HG03280 (cell line): ENCODE measurements around the gene UST.

ENCODE experiments used
- ATAC-seq: cut with Tn5 transposase; IDR thresholded peaks from one replicate; pipeline ENCODE4 v1.9.1; 2021; ENCODE audit warnings: mild to moderate bottlenecking, moderate library complexity; ENCODE audit not compliant: unreplicated experiment

The UST gene

DNA sequence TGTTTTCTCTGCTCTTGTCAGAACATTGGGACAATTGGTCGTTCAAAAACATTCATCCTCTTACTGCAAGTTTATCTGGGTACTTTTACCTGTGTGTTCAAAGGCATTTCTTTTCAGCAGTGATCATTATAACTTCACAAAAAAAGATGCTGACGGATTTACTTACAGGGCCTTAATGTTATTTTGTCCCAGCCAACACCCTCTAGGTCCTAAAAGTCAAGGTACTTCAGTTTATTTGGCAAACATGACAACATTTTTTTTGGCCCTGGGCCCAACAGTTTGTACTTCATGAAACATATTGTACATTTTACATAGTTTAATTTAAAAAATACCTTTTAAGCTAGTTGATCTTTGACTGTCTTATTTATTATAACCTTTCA lies 329.5 kb downstream of the UST start:
- ATAC-seq = no peak

DNA sequence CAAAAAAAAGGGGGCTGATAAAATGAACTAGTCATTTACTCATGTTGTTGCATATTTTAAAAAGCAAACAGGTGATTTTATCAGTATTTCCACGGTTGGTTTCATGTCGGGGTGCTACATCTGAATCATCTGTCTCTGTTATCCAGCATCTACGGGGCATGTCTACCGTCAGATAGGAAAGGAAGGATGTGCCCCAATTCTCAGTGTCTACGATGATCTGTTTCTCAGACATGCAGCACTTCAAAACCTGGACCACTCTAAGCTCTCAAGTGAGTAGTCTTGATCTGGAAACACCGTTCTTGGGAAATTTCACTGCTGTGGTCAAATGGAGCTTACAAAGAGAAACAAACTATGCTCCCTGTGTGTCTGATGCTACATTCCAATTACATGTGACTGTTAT lies 330.4 kb downstream of the UST start:
- ATAC-seq = no peak

DNA sequence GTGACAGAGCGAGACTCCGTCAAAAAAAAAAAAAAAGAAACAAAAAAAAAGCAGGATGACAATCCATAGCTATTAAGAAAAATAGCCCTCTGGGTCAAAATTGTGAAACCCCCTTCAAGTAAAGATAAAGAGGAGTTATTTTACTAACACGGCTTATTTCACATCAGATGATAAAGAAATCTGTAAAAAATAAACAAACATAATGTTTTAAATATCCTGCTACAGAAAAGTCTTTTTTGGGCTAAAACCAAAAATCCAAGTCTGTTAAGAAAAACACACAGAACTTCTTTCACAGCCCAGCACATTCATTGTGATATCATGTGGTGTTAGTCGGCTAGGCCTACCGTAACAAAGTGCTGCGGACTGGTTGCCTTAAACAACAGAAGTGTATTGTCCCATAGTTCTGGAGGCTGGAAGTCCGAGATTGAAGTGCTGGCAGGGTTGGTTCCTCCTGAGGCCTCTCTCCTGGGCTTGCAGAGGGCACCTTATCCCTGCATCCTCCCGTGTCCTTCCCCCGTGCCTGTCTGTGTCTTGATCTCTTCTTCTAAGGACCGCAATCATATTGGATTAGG lies 331.5 kb downstream of the UST start:
- no peak for ATAC-seq

DNA sequence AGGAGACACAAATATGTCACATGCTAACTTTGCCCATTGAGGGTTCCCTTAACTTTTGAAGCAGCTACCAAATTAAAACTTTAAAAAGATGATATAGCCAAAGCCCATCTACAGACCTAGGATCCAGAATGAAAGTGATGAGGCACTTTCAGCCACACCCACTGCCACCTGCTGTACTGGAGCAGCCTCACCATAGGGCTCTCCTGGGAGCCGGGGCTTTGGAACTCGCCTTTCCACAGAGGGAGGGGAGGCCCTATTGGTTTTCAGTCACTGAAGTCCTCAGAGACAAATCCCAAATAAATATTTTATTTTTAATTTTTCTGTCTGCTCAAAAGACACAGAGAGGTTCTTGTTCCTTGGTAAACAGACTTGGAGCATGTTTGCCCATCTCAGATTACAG lies 332.6 kb downstream of the UST start:
- no peak for ATAC-seq

DNA sequence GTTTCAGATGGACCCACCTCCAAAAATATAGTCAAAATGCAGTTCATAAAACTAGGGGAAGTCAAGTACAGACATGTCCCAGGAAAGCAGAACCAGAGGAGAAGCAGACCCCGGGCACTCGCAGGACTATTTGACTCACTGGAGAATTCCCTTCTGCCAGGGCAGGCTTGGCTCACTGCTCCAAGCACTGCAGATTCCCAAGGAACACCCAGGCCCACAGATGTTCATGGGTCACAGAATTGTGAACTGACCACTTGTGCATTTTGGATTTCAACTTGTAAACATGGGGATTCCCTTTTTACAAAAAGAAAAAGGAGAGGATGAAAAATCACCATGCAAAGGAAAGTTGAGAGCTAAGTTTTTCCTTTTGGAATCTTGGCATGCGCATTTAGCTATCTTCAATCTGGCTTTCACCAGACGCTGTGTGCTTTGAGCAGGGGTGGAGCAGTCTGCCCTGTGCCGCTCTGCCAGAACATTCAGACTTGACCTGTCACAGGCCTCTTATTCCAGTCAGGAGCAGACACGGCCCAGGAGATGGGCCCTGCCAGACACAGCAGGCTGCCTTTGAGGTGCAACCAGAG lies 333.2 kb downstream of the UST start:
- no peak for ATAC-seq

DNA sequence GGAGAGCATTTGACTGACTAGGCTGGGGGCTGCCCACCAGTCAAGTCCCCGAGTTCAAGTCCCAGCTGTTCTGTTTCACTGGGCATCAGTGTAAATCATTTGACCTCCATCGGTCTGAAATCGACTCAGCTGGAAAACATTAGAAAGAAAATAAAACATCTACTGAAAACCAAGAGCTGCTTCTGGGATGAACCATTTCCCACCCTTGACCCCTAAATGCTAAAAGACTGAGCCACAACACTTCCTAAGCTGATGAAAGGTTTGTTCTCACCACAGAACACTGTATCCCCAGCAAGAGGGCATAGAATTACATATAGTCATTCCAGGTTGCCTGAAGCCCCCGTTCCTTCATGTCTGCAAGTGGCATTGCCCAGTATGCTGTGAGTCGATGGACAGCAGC lies 333.7 kb downstream of the UST start:
- ATAC-seq = no peak

DNA sequence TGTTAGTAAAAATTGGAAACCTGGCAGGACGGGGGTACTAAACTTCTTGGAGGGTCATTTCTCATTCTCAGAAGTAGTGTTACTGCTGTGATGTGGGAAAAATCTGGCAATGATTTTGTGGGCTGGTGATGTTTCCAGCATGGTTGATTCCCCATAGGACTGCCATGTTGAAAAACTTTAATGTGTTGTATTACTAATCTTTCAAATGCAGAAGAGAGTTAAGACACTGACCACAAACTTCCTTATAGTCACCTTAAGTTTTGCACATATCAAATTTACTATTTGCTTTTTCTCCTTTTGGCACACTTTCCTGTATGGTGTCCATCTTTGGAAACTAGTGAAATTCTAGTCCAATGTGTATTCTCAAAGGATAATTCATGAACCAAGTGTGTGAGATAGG lies 334.5 kb downstream of the UST start:
- no peak for ATAC-seq

DNA sequence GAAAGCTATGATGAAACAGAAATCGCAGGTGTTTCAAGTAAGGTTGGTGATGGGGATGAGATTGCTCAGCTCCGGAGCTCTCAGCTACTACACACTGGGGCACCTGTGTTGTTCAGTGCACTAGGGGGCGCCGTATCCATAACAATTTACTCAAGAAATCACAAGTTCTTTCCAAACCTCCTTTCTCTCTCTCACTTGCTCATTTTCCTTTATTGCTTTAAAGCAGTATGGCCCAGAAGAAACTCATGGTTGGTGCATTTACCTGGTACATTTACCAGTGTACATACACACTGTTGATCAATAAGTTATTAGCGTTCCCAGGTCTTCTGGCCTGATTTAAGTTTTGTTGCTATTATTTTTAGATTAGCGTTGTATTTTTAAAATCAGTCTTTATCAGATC lies 335.5 kb downstream of the UST start:
- peak; percentile 76 for ATAC-seq

DNA sequence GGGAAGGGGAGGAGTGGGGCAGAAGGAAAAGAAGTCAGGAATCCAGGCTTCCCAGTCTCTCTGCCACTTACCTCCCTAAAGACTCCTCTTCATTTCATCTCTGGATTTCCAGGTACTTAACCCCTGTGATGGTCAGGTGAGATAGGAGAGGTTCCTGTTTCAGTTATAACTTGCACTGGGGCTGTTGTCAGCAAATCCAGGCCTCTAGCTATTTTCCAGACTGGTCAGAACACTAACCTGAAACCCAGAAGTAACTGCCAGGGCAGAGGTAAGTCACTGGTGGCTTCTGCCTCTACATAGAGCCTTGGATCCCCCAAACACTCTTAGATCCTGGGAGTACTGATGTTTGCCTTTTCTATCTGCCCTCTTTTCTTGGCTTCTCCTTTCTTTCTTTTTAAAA lies 337.2 kb downstream of the UST start:
- ATAC-seq = no peak

DNA sequence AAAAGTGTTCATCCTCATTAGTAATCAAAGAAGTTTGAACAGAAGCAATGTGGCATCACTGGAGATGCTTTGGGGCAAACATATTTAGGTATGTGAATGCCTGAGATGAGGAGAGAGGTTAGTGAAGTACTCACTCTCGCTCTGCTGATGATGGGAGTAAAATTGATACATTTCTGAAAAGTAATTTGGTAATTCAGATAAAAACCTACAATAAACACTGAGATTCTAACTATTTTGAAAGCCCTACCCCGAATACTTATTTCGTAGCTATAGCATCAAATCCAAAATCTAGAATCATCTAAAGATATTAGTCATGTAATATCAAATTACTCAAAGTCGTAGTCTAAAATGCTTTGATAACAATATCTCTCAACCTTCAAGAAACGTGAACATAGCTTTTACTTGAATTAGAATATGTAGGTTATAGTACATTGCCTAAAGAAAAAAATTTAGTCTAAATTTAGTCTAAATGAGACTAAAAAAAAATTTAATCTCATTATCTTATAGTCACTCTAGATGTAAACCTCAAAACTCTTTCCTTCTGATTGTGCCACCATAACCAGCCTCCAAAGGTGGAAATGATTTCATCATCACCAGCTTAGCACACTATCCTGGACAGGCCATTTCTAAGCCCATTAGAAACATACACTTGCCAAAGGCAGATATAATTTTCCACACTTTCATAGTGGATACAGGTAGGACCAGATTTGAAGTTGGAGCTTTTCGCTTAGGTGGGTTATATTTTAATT lies 338.2 kb downstream of the UST start:
- ATAC-seq = no peak

DNA sequence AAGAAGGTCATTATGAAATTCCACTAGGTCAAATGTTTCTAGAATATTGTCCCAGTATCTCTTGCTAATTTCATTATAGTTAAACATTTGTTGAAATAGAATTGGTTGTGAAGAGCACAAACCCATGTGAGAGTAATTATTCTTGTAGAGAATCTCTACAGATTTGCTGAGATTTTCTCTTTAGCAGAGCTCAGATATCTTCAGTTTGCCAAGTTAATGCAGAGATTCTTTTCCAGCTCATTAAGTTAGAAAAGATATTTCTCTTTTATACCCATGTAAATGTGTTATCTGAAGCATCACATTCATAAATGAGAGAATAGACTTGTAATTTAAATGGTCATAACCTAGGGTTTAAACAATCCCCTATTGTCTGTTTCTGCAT lies 338.7 kb downstream of the UST start:
- no peak for ATAC-seq

DNA sequence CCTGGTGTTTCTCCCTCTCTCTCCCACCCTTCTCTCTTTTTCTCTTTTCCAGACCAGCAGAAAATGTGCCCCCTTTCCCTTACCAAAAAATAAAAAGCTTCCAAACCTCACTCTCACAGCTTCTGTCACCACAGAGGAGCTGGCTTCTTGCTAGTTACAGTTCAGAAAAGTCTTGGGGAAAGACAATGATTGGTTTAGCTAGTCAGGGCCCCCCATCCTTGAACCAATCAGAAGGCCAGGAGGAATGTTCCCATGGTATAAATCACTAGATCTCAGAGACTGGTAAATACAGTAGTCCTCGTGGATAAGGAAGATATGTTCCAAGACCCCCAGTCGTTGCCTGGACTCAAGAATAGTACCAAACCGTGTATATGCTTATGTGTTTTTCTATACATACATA lies 339.5 kb downstream of the UST start:
- ATAC-seq = no peak

DNA sequence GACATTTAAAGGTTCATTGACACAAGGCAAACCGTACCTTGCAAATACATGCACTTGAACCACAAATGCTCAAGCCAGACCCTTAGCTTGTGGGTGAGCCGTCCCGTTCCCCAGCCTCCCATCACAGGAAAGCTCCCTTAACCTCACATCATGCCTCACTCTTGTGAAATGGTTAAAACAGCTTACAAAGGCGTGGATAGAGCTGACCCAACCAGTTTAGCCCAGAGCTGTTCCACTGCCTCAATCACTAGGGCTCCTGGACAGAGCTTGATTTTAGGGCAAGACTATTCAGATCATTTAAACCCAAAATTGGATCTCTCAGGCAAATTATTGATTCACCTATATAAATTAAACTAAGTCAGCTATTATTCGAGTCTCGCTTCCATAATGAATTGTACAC lies 341.1 kb downstream of the UST start:
- ATAC-seq = no peak

DNA sequence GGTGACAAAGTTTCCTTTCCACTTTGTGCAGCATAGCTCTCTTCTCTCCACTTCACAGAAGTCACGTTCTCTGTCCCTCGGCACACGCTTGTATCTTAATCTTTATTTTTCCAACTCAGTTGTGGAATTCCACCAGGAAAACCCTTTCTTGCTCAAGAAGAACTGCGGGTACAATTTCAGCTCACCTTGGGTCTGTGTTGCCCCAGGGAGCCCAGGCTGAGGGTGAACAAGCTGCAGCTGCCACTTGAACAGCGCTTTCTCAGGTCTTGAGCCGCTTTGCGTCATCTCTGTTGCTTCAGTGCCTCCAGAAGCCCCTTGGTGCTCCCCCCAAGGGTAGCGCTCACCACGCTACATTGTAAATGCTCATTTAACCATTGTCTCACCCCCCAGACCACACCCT lies 341.5 kb downstream of the UST start:
- ATAC-seq = no peak

DNA sequence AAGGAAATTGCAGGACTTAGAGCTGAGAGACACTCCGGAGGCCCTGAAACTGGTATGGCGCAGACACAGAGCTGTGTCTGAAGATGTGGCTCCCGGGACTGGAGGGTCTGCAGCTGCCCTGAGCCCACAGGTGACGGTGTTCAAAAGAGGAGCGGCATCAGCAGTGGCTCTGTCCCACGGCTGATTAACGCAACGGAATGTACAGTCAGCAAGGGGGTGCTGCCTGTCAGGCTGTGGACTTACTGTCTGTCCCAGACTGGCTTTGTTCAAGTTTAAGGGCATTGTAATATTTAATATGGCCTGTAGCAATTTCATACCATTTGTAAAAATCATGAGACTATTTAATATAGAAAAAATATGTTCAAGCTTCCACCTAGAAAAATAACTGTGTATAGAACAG lies 342.7 kb downstream of the UST start:
- ATAC-seq = no peak

DNA sequence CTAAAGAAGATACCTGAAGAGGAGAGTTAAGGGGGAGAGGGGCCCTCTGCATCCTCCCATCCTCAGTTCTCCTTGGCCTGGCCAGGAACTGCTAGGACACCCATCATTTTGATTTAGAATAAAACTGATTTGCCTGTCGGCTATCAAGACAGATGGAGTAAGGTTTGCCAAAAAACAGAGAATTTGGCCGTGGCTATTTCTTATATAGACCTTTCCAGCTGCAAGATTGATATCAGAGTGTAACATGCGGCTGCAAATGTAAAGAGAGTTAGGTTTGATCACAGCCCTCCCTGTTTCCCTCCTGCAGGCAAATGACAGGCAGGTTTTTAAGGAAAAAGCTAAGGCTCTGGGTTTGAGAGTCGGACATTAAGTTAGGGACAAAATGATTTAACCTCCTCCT lies 344.1 kb downstream of the UST start:
- ATAC-seq = no peak

DNA sequence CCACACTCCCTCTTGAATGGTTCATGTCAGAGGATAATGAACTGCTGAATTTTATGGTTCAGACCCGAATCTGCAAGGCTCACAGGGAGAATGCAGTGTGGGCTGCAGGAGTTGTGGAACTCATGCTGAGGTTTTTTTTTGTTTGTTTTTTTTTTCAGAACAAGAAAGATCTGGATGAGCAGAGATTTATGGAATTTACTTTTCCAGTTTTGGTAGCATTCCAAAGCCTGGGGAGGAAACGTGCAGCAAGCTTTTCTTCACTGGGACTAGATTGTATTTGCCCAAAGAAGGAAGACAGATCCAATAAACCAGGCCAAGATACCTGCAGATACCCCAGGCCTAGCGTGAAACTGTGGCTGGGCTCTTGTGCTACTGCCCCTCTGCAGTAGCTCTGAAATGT lies 346.8 kb downstream of the UST start:
- ATAC-seq = no peak

DNA sequence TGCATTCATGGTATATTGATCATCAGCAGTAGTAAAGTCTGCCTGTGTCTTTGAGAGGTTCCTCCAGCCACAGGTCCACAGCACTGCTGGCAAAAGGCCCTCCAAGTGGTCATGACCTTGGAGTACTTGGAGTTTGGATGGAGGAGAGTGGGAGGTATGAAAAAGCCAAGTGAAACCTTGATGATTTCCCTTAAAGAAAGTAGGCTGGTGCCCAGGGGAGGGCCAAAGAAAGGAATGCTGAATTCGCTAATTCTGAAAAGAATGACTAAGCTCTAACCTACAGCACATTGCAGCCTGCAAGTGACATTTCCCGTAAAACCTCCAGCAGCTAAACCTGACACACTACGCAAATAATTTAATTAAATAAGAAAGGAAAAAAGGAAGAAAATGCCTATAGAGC lies 347.3 kb downstream of the UST start:
- no peak for ATAC-seq

DNA sequence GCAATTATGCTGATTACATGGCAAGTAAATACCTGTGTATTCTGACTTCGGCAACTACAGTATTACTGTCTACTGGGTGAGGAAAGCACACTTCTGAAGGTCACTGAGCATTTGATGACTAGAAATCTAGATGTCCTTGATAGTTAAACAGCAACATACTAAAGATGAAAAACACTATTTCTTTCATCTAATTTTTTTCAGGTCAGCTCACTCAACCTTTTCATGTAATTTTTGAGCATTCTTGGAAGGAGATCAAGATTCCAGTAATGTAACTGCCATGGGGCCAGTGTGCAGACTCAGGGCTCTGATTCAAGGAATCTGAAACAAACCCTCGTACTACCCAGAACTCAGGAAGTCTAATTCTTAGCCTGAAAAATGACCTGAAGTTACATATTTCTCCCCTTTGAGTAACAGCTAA lies 348.1 kb downstream of the UST start:
- no peak for ATAC-seq

DNA sequence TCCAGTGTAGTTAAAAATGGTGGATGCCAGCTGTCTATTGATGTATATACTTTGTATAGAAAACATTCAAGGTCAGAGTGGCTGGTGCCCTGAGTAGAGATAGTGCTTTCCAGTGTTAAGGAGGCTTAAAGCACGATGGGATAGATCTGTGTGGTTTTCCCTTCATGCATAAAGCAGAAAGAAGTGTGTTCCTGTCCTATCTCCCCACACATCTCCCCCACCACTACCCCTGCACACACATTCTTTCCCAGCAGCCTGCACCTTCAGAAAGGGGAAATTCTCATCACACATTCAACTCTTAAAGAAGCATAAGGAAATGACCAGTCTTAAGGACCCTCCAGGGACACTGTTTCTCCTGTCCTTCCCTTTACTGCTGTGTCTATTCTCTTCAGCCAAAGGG lies 349.0 kb downstream of the UST start:
- no peak for ATAC-seq

DNA sequence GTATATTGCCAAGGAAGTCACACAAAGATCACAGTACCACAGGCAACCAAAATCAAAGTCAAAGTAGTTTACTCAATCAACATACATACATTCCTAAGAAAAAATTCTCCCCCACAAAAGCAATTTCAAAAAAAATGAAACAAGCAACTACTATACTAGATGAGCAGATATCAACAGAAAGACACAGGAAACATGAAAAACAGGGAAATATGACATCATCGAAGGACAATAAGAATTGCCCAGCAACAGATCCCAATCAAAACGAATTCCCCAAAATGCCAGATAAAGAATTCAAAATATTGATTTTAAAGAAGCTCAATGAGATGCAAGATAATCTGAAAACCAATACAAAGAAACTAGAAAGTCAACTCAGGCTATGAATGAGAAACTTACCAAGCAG lies 351.0 kb downstream of the UST start:
- ATAC-seq = no peak

DNA sequence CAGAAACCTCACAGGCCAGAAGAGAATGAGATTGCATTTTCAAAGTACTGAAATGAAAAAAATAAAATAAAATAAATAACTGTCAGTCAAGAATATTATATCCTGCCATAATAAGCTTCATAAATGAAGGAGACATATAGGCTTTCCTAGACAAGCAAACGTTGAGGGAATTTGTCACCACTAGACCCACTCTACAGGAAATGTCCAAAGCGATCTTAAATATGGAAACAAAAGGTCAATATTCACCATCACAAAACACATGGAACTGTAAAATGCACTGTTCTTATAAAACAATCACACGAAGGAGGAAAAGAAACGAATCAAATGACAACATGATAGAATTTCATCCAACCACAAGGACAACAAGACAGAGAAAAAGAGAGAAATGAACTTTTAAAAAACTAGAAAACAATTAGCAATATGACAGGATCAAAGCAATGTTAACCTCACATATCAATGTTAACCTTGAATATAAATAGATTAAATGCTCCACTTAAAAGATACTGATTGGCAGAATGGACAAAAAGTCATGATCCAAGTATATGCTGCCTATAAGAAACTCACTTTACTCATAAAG lies 352.0 kb downstream of the UST start:
- ATAC-seq = no peak
